DMS53 (cell line): ENCODE data around the gene MEIOSIN.
"Not testable (repeated sequence)": the region's sequence is repeated elsewhere in the genome, so short reads cannot be mapped to it uniquely, and the experiment has no call there.

Experiments used
- DNase-seq: peaks from one replicate; lab custom pipeline; 2025; lab: John Stamatoyannopoulos, UW

MEIOSIN gene

GRCh38 chr19:45717983-45718650 is 15.1 kb upstream of the MEIOSIN start:
- DNase-seq = peak; percentile 62

- DNase-seq = not testable (repeated sequence)
Measured at GRCh38 chr19:45720065-45720464, 13.2 kb upstream of the MEIOSIN start.

- not testable (repeated sequence) for DNase-seq
Measured at GRCh38 chr19:45728683-45729082, 4.6 kb upstream of the MEIOSIN start.

- DNase-seq = no peak
Measured at GRCh38 chr19:45729800-45730290, 3.4 kb upstream of the MEIOSIN start.

GRCh38 chr19:45730368-45731288 is 2.6 kb upstream of the MEIOSIN start, which contains the start of gene FBXO46:
Gene FBXO46 (minus strand): TSS chr19:45730896. CDS start chr19:45713495, 17,401 bp downstream.
- peak; percentile 99 for DNase-seq

- DNase-seq = no peak
Measured at GRCh38 chr19:45739498-45740439, 6.5 kb downstream of the MEIOSIN start.

GRCh38 chr19:45742969-45743368 is 9.7 kb downstream of the MEIOSIN start:
- no peak for DNase-seq

- DNase-seq = no peak
Measured at GRCh38 chr19:45745606-45746005, 12.4 kb downstream of the MEIOSIN start.

GRCh38 chr19:45746866-45747265 is 13.6 kb downstream of the MEIOSIN start:
- DNase-seq = no peak

- DNase-seq = no peak
Measured at GRCh38 chr19:45747513-45747912, 14.3 kb downstream of the MEIOSIN start.

- DNase-seq = not testable (repeated sequence)
Measured at GRCh38 chr19:45751483-45751882, 18.2 kb downstream of the MEIOSIN start.

GRCh38 chr19:45752639-45753038 is 19.4 kb downstream of the MEIOSIN start:
- DNase-seq = no peak

- no peak for DNase-seq
Measured at GRCh38 chr19:45753548-45753947, 20.3 kb downstream of the MEIOSIN start.

GRCh38 chr19:45754323-45754722 is 21.1 kb downstream of the MEIOSIN start:
- no peak for DNase-seq

- DNase-seq = no peak
Measured at GRCh38 chr19:45757695-45758094, 24.5 kb downstream of the MEIOSIN start.

- no peak for DNase-seq
Measured at GRCh38 chr19:45758921-45759320, 25.7 kb downstream of the MEIOSIN start.

- no peak for DNase-seq
Measured at GRCh38 chr19:45761714-45762113, 28.5 kb downstream of the MEIOSIN start.

- no peak for DNase-seq
Measured at GRCh38 chr19:45762870-45763631, 29.8 kb downstream of the MEIOSIN start.

- no peak for DNase-seq
Measured at GRCh38 chr19:45763691-45764294, 30.6 kb downstream of the MEIOSIN start.

GRCh38 chr19:45764475-45764874 is 31.2 kb downstream of the MEIOSIN start:
- DNase-seq = no peak
